GM18951 (cell line): ENCODE measurements around the gene MRPL42.
"Not testable (repeated sequence)": the region's sequence is repeated elsewhere in the genome, so short reads cannot be mapped to it uniquely, and the experiment has no call there.

Experiments
- POLR2A ChIP-seq: IDR thresholded peaks from 4 replicates; pipeline ENCODE4 v1.6.1; 2011; ENCODE audit warnings: mild to moderate bottlenecking; ENCODE audit not compliant: insufficient read length, insufficient read depth; ENCODE audit errors: extremely low read depth
- in situ Hi-C: fragments of 300-500 bp; cut with MboI; formaldehyde crosslinking; loops from one replicate; pipeline ENCODE4 v1.12.0; 2022; ENCODE audit warnings: low sequenced_read_pairs, mixed read lengths, inconsistent platforms; ENCODE audit not compliant: unreplicated experiment

The MRPL42 gene

DNA sequence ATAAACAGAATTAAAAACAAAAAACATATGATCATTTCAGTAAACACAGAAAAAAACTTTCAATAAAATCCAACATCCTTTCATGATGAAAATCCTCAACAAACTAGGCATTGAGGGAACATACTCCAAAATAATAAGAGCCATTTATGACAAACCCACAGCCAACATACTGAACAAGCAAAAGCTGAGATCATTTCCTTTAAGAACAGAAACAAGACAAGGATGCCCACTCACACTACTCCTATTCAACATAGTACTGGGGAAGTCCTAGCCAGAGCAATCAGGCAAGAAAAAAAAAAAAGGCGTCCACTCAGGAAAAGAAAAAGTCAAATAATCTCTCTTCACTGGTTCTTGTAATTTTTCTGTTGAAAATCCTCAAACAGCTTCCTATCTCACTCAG is 30.1 kb downstream of the MRPL42 start:
- no peak for TF ChIP-seq POLR2A
- in situ Hi-C loops, result no loop called here

DNA sequence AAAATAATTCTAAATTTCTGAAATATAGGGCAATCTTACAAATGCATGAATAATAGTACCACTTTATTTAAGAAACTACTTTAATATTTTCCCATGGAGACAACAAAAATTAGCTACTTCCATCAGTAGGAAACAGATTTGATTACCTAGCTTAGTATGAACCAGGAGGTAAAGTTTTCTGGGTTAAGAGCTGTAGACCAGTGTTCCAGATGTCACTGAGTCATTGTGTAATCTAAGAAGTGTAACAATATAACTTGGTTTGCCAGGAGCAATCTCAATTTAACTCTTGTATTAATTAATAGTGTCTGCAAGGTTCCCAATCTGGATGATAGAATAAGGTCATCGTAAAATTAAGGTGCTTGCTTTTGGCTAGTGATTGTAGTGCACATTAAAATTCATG is 31.5 kb downstream of the MRPL42 start:
- in situ Hi-C loops, result not testable (repeated sequence)

DNA sequence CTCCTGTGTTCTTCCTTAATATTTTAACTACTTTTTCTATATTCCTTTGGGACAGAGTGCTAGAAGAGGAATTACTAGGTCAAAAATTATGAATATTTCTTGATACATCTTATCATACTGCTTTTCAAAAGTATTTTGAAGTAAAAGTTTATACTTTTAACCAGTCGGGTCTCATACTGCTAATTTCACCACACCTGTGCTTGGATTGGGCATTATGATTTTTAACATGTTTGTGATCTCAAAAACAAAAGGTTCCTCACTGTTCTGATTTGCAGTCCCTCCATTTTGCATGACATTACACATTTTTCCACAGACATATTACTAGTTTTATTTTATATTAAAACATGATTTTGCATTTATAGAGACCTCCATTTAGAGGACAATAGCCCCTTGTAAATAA is 32.9 kb downstream of the MRPL42 start:
- in situ Hi-C loops, result no loop called here
- no peak for TF ChIP-seq POLR2A

DNA sequence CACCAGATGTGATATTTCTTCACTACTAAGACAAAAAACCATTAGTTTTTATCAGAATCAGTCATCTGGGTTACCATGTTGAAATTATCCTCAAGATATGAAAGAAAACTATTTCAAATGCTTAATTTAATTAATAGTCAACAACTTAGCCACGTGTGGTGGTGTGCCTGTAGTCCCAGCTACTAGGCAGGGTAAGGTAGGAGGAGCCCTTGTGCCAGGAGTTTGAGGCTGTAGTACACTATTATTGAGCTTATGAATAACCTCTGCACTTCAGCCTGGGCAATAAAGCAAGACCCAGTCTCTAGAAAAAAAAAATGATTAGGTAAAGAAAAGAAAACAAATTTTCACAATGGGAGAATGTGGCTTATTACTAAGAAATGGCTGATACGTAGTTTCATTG is 33.4 kb downstream of the MRPL42 start:
- in situ Hi-C loops, result no loop called here
- no peak for TF ChIP-seq POLR2A

DNA sequence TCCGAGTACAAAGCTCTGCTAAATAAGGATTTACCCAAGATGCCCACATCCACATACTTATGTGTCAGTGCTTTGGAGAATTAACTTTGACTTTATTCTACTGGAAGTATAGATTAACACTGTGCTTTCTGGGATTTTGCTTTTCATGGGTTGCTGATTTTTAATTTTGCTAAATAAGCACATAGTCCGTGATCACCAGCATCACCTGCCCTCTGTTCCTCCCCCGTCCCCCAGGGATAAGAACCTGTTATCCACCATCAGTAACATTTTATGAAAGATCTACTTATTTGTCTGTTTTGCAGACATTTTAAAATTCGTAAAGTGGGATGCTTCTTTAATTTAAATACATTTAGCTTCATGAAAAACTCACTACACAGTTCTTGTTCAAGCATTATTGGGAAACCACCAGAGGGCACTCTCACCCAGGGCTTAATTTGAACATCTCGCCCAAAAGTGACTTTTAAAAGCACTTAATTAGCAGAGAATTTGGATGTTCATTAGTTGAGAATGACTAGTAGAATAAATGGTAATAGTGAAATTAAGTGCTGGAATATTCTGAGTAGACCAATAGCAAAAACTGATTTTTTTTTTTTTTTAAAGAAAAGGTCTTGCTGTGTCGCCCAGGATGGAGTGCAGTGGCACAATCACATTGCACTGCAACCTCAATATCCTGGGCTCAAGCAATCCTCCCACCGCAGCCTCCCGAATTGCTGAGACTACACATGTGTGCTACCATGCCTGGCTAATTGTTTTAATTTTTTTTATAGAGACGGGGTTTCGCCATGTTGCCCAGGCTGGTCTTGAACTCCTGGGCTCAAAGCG is 35.7 kb downstream of the MRPL42 start:
- no peak for TF ChIP-seq POLR2A
- in situ Hi-C loops, result no loop called here

DNA sequence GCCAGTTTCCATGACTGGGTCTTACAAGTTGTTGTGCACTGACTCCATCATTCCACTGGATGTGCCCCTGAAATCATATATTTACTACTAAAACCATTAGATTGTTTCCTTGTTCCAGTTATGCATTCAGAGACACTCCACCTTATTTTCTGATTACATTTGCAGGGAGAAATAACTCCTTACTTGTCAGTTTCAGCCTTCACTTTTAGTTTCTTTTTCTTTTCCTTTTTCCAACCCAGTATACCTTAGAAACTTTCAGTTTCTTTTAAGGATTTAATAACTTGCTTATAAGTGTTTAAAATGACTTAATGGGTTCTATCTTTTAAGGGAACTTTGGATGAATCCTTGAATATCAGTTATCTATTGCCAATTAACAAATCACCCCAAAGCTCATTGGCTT is 39.9 kb downstream of the MRPL42 start:
- in situ Hi-C loops, result no loop called here
- TF ChIP-seq POLR2A, result no peak

DNA sequence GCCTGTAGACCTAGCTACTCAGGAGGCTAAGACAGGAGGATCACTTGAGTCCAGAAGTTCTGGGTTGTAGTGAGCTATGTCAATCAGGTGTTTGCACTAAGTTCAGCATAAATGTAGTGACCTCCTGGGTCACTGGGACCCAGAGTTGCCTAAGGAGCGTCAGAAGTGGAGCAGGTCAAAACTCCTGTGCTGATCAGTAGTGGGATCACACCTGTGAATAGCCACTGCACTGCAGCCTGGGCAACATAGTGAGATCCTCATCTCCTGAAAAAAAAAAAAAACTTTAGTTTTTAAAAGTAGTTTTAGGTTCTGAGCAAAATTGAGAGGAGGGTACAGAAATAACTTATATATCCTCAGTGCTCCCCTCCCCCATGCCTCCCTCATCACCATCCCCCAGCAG is 42.2 kb downstream of the MRPL42 start:
- in situ Hi-C loops, result no loop called here
- TF ChIP-seq POLR2A, result no peak

DNA sequence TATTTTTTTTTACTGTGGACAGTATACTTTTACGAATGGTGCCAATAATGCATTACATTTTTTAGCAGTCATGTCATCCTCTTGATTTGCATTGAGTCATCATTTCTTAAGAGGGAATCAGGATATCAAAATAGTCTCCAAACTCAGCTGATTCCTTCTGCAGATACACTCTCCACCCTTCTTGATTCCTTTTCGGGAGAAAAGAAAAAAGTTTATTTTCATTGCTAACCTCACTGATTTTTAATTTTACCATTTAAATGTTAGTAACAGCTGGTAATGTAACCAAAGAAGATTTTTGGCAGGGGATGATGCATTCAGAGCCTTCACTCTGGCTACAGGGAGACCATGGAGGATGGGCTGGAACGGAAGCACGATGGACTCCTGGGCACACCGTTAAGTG is 47.5 kb downstream of the MRPL42 start:
- in situ Hi-C loops, result no loop called here

DNA sequence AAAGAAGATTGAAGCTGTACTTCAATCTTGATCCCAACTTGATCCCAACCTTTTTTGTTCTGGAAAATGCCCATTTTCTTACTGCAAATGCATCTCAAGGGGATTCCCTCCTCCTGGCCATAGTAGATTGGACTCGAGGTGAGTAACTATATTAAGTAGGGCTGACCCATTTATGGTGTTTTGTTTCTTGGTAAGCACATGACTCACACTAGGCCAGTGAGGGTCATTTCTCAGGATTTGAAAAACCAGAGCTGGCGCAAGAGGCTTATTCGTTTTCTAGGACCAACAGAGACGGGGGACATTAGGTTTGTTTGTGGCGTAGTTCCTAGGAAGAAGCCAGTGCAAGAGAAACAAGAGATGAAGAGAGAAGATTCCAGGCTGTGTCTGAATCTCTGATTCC is 51.4 kb downstream of the MRPL42 start:
- in situ Hi-C loops, result no loop called here
- no peak for TF ChIP-seq POLR2A

More for the DNA sequence above, 47.5 kb downstream of the MRPL42 start:
- TF ChIP-seq POLR2A, result no peak

DNA sequence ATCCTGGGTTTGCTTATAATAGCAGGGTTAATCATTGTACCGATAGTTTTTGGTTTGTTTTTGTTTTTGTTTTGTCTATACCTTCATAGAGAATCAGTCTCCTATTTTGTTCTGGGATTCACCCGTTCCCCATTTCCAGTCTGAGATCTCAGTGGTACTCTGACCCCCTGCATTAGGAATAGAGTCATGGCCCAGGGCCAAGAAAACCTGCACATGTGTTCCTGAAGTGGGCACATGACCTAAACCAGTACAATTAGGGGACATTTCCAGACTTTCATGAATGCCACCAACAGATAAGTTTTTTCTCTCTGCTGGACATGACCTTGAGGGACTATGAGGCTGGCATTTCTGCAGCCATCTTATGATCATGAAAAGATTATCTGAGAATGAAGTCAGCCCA is 52.5 kb downstream of the MRPL42 start:
- in situ Hi-C loops, result no loop called here
- TF ChIP-seq POLR2A, result no peak

DNA sequence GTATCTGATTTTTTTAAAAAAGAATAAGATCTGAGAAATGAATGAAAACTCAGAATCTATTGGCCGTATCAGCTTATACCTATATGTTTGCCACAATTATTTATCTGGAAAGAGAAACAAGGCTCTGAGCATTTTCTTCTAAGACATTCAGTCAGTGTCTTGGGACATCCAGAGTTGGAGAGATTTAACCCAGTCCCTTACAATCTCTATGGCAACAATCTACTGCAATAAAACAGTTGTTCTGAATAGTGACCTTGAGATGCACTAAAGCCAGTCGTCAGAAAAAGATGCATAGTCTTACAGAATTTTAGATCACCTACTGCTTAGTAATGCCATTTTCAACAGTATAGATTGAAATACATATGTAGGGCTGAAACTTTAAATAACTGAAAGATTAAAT is 53.1 kb downstream of the MRPL42 start:
- TF ChIP-seq POLR2A, result no peak
- in situ Hi-C loops, result no loop called here

DNA sequence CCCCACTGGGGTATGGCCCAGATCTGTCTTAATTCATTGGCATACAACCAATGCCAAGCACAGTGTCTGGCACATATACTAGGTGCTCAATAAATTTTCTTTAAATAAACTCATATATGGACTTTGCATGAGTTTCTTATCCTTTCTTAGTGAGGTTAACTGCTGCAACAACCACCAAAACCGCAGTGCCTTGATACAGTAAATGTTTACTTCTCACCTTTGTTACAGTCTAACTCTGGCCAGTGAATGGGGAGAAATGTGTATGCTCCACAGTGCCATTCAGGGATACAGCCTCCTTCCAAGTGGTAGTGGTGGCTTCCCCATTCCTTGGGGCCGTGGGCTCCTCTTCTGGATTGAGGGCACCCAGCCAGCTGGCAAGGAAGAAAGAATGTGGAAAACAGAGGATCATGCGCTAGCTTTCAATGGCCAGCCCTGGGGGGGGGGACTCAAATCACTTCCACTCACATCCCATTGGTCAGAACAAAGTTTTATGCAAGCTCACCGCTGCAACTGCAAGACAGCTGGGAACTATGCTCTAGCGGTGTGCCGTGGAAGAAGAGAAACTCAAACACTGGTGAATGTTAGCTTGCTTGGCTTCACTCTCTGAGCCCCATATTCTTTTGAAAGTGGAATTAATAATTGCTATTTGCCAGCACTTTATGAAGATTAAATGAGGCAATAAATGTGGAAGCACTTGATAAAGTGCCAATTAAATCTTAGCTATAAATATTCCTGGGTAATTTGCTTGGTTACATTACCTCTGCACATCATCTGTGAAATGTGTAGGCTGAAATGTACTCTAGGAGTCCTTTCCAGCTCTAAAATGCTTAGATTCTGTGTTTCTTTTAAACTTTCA is 54.1 kb downstream of the MRPL42 start:
- TF ChIP-seq POLR2A, result no peak

DNA sequence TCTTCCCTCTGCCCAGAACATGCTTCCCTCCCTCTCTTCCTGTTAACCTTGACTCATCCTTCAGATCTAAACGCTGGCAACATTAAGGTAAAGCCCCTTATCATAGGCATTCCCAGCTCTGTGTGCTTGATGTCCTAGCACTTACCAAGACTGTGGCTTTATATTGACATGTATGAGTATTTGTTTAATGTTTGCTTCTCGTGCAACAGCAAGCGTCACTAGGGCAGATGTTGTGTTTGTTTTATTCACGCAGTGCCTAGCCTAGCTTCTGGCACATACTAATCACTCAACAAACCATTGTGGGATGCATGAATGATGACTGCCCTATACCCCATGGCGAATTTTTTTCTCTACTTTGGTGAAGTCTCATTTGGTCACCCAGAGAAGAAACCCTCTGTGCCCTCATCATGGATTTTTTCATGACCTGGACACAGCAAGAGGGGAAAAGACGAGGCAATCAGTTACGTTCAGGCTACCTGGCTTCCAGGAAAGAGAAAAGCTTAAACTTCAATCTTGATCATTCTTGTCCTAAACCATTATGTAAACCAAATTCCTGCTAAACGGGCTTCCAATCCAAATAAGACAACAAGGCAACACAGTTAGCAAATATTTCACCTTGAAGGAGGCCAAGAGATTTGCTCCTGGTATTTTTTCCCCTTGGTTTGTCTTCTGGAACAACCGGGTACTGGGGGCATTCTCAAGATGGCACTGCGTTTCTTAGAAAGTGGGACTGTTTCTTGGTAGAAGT is 57.2 kb downstream of the MRPL42 start:
- no peak for TF ChIP-seq POLR2A
- in situ Hi-C loops, result no loop called here

More for the DNA sequence above, 54.1 kb downstream of the MRPL42 start:
- in situ Hi-C loops, result no loop called here
